Activated T-helper 1 cell treated with anti-CD3 and anti-CD28 coated beads, Interleukin-2, amount 50 U/mL, for 16 hours (primary cell): ENCODE measurements around the gene TBC1D13.
A peak's percentile ranks its signal among the peaks of the same experiment; 100 is the strongest.
"Not testable (repeated sequence)": the region's sequence is repeated elsewhere in the genome, so short reads cannot be mapped to it uniquely, and the experiment has no call there.

Experiments
- DNase-seq, 2 donors: peaks; one replicate each; pipeline ENCODE4 v3.0.0-alpha.2; 2020; ENCODE audit warnings: low read depth in 1 of 2, low spot score in 1 of 2

TBC1D13 gene, protein sequence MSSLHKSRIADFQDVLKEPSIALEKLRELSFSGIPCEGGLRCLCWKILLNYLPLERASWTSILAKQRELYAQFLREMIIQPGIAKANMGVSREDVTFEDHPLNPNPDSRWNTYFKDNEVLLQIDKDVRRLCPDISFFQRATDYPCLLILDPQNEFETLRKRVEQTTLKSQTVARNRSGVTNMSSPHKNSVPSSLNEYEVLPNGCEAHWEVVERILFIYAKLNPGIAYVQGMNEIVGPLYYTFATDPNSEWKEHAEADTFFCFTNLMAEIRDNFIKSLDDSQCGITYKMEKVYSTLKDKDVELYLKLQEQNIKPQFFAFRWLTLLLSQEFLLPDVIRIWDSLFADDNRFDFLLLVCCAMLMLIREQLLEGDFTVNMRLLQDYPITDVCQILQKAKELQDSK

DNA sequence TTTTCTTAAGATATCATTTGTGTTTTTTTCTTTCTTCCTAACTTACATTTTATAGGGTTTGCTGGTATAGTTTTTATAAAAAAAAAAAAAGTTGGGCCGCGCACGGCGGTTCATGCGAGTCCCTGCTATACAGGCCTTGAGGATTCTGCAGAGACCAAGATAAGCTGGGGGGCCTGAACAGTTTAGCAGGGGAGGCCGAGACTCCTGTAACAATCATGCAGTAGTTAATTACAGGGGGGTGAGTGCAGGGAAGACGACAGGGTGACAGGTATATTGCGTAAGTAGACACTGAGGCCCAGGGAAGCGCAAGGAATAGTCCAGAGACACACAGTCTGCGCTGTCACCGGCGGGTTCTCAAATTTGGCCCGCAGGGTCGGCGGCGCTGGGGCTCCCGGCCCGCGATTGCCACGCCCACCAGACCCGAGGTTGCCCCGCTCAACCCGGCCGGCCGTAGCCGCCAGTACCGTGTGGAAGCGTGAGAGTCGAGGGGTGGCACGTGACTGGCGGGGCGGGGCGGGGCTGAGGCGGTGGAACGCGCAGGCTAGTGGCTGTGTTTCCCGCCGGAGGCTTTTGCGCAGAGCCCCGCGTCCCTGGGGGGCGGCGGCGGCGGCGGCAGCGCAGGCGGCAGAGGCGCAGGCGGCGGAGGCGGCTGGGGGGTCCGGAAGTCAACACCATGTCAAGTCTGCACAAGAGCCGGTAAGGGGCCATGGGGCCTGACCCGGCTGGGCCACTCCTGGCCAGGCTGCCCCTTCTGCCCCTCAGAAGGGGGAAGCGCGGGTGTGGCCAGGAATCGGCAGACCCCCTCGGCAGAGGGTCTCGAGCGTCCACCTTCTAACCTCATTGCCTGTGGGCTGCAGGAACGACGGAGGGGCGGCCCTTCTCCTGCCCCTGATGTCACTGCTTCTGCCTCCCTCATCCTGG is at the start of gene TBC1D13:
TBC1D13 (plus strand) TSS at position 573 of the 921 bp plus-strand sequence; CDS start at position 674, 101 bp downstream.
- DNase-seq, result peak; percentile 82 to 85

DNA sequence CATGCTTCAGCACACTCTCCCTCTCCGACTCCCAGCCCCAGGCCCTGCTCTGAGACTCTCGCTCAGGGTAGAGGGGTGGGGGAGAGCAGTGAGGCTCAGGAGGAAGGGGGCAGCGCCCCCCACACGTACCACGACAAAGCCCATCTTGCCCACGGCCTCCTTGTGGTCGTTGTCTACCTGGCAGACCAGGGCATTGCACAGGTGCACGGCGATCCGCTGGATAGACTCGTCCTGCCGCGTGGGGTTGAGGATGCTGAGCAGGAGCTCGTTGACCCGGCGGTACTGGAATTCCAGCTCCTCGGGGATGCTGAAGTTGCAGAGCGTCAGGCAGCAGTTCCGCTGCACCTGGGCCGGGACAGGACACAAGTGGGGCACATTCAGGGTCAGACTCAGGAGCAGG is 44.7 kb upstream of the TBC1D13 start:
- DNase-seq, result no peak

DNA sequence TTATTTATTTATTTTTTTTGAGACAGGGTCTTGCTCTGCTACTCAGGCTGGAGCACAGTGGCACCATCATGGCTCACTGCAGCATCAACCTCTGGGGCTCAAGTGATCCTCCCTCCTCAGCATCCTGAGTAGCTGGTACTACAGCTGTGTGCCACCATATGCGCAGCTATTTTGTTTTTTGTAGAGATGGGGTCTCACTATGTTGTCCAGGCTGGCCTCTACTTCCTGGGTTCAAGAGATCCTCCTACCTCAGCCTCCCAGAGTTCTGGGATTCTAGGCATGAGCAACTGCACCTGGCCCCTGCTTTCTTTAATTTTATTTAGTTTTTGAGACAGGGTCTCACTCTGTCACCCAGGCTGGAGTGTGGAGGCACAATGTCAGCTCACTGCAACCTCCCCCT is 43.6 kb upstream of the TBC1D13 start:
- no peak for DNase-seq

DNA sequence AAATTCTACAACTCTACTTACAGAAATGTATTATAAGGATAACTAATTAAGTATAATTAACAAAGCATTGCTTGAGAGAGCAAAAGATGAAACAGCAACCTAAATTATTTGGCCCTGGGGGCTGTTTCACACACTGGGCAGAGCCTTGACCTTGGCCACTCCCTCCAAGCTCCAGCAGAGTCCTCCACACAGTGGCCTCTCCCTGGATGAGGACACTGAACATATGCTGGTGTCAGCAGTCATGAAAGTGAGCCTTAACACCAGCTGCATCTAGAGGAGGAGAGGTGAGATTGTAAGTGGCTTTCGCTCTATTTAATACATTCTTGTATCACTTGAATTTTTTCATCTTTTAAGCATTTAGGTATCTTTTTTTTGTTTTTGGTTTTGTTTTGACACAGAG is 39.8 kb upstream of the TBC1D13 start:
- DNase-seq, result no peak

DNA sequence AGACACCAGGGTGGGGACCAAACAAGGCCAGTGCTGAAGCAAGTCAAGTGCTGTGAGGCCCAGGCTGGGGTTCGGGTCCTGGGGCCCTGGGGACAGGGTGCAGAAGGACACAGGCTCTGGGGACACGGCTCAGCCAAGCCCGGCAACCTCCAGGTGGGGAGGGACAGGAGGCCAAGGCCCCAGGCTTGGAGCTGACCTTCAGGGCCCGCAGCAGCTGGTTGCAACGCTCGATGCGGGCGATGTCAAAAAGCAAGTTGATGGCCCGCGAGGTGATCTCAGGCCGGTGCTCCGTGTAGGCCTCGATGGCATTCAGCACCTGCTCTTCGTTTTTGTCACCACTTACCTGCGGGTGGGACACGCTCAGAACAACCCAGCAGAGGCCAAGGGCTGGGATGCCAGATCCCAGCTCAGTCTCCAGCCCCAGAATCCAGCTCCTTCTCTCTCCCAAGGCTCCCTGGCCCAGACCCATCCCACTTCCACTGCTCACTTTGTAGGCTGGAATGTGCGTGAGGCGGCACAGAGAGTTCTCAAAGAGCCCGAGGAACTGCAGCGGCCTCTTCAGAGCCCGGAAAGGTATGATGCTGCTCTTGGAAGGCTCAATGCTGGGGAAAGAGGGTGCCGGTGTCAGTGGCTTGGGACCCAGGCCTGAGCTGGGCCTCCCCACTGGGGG is 36.0 kb upstream of the TBC1D13 start:
- no peak for DNase-seq

DNA sequence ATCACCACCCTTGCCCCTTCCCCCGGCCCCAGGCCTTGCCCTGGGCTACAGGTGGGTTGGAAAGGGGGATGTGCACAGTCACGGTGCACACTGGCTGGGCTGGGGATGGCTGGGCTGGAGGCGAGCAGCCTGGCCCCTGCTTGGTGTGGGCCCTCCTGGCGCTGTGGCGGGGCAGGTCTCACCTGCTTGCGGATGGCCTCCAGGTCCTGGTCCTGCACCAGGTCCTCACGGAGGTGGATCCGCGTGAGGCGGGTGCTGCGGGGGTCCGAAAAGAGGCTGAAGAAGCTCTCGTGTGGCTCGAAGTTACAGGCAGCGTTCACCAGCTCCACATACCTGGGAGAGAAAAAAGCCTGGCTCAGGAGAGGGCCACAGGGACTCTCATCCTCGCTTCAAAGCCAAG is 33.4 kb upstream of the TBC1D13 start:
- no peak for DNase-seq

DNA sequence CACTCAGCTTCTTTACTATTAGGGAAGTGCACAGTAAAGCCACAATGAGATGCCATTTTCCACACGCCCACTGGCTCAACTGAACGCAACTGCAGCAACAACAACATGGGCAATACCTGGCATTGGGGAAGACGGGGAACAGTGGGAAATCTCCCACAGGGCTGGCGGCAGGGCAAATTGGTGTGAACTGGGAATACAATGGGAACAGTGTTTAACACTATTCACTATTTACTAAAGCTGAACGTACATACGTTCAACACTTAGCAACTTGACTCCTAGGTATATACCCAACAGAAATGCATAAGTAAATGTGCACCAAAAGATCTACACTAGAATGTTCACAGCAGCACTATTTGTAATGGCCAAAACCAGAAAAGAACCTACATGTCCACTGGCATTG is 29.5 kb upstream of the TBC1D13 start:
- DNase-seq, result no peak

DNA sequence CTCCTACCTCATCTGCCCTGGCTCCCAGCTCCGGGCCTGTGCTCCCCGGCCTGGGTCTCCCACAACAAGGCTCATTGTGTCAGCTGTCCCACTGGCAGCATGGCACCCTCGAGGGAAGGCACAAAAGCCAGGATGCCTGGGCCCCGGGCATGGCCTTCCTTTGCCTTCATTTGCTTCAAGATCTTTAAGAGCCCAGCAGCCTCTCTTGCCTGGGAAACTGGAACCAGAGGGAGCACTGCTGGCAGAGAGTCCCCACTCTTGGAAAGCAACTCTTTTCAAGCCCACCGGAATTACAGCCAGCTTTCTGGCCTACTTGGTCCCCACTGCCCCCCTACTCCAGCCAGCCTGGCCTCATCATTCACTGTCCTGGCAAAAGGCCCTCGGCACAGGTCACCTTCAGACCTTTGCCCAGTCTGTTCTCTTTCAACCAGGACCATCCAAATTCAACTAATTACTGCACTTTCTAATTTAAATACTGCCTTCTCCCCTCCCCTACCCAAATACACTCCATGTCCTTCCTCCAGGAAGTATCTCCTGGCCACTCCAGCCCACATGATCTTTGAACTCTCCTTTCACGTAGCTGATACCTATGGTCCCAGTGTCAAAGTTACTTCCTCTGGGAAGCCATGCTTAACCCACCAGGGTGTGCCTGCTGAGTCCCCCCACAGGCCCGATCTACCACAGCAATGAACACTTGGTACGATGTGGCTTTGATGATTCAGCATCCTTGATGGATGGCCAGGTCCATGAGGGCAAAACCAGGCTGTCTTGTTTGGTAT is 24.2 kb upstream of the TBC1D13 start:
- DNase-seq, result no peak

DNA sequence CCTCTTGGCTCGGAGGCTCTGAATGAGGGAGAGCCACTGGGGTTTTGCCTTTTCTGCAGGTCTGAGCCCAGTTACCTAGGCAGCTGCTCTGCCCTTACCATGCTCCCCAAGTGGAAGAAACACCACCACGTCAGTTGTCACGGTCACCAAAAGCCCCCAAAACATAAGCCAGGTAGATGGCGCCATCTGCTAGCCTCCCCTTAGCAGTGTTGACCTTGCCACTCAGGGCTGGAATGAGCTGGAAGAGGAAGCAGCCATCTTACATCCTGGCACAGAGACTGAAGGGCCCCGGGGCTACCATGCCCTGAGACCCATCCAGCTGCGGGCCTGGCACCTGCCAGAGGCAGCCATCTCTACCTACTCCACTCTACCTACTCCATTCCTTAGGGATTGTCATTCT is 22.7 kb upstream of the TBC1D13 start:
- no peak for DNase-seq

DNA sequence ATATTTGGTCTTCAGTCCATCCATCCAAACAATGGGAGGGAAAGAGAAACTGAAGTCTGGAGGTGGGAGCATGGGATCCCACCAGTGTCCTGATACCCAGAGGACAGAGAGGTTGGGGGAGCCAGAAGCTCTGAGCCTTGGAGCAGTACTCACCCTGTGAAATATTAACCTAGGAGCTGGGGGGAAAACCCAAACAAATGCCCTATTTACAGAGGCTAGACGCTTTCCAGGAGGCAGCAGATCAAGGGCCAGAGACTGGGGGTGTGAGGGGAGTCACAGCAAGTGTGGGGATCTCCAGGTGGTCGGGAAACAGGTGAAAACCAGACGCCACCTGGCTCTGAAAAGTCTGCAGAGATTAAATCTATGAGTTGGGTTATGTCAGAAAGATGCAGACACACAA is 21.6 kb upstream of the TBC1D13 start:
- no peak for DNase-seq

DNA sequence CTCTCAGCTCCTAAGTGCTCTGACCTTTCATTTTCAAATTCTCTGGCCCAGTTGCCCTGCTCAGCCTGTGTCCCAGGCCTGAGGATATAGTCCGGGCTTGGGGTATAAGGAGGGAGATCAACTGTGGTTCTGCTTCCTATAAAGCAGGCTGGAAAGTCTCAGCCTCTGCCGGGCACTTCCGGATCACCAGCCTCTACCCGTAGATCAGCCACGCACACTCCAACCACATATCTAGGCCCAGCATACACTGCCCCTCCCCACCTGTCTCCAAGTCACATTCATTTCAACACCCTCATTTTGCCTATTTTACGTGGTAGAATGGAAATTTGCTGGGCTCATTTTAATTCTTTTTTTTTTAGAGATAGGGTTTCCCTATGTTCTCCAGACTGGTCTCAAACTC is 18.4 kb upstream of the TBC1D13 start:
- no peak for DNase-seq

DNA sequence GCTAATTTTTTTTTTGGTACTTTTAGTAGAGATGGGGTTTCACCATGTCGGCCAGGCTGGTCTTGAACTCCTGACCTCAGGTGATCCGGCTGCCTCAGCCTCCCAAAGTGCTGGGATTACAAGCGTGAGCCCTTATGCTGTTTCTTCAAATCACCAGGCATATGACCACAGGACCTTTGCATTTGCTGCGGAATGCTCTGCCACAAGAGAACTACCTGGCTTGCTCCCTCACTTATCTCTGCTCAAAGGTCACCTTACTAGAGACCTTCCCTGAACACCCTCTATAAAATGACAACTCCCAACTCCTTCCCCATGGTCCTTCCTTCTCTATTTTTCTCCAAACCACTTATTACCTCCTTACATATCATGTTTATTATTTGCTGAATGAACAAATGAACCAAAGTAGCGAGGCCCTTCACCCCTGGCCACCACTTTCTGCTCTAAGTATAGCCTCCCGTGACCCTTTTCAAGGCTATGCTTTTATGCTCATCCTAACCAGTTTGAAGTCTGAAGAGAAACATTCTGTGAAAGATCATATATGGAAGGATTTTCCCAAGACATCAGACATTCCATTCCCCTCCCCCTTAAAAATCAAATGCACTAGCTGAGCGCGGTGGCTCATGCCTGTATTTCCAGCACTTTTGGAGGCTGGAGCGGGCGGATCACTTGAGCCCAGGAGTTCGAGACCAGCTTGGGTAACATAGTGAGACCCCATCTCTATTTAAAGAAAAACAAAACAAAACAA is 16.6 kb upstream of the TBC1D13 start:
- DNase-seq, result no peak

DNA sequence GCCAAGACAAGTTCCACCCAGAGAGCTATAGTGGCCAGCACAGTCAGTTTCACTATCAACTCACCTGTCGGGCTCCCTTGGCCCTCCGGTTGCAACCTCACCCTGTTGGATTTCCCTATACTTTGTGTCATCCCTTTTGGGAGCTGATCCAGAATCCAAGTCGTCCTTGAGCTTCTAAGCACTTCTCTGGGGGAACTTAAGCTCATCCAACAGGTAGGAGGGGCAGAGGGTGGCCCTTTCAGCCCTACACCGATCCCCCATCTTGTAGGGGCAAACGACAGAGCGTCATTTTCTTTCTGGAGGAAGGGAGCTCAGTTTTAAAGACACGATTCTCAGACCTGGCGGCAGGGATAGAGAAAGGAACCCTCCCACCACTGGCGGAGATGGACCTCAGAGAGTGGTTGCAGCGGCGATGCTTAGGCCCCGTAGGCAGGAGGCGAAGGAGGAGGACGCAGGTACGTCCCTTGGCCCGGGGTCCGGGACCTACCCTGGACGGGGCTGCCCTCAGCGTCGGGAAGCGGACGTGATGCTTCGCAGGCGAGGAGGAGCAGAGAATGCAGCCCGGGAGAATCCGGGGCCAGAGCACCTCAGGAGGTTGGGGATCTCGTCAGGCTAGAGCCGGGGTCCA is 15.8 kb upstream of the TBC1D13 start:
- peak in 1 of 2 donors; percentile 7 for DNase-seq

DNA sequence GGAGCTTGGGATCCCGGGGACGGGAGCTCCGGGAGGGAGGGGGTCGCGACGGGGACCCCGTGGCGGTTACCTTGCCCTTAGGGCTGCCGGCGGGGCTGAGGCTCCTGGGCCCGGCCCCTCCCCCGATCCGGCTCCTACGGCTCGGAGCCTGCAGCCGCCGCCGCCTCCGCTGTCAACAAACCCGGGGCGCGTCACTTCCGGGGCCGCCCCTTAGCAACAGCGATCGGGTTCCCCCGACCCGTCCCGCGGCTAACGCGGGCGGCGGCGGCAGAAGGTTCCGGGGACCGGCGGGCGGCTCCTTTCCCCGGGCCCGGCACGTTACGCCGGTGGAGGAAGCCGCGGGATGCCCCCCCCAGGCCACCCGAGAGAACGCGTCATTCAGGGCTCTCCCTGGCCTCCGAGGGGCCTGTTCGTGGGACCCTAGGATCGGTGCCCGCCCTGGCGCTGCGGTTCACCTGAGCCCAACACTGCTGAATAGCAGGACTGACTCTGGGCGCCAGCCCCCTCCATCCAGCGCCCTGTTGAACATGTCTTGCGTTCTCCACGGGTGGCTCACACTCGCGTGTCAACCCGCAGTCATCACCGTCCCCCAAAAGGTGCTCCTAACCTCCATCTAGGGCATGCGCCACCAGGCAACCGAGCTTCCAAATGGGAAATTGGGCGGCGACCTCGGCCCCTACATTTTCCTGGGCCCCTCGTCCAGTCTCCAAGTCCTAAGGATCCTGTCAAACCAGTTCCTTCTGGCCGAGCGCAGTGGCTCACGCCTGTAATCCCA is 15.1 kb upstream of the TBC1D13 start, which contains the start of gene ZER1:
ZER1 (minus strand) TSS at position 183 of the 775 bp plus-strand sequence. CDS start 16,362 bp downstream, outside the sequence.
- DNase-seq, result peak; percentile 90 to 91

DNA sequence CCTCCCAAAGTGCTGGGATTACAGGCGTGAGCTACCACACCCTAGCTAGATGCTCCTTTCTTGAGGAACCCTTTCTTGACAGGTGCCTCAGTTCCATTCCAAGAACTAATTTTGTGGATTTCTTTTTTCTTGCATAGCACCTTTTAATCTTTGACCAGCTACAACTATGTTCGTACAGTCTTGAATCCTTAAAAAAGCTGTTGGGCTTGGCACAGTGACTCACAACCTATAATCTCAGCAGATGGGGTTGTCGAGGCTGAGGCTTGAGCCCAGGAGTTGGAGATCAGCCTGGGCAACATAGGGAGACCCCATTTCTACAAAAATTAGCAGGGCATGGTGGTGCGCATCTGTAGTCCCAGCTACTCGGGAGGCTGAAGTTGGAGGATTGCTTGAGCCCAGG is 14.0 kb upstream of the TBC1D13 start:
- no peak for DNase-seq

DNA sequence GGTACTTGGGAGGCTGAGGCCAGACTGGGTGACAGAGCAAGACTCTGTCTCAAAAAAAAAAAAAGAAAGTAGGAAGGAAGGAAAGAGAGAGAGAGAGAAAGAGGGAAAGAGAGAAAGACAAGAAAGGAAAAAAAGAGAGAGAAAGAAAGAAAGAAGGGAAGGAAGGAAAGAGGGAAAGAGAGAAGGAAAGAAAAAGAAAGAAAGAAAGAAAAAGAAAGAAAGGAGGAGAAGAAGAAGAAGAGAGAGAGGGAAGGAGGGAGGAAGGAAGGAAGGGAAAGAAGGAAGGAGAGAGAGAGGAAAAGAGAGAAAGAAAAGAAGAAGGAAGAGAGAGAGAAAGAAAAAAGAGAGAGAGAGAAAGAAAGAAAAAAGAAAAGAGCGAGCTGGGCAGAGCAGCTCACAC is 12.2 kb upstream of the TBC1D13 start:
- no peak for DNase-seq

DNA sequence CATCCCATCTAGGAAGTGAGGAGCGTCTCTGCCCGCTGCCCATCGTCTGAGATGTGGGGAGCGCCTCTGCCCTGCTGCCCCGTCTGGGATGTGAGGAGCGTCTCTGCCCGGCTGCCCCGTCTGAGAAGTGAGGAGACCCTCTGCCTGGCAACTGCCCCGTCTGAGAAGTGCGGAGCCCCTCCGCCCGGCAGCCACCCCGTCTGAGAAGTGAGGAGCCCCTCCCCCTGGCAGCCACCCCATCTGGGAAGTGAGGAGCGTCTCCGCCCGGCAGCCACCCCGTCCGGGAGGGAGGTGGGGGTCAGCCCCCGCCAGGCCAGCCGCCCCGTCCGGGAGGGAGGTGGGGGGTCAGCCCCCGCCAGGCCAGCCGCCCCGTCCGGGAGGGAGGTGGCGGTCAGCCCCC is 7.0 kb upstream of the TBC1D13 start:
- not testable (repeated sequence) for DNase-seq

DNA sequence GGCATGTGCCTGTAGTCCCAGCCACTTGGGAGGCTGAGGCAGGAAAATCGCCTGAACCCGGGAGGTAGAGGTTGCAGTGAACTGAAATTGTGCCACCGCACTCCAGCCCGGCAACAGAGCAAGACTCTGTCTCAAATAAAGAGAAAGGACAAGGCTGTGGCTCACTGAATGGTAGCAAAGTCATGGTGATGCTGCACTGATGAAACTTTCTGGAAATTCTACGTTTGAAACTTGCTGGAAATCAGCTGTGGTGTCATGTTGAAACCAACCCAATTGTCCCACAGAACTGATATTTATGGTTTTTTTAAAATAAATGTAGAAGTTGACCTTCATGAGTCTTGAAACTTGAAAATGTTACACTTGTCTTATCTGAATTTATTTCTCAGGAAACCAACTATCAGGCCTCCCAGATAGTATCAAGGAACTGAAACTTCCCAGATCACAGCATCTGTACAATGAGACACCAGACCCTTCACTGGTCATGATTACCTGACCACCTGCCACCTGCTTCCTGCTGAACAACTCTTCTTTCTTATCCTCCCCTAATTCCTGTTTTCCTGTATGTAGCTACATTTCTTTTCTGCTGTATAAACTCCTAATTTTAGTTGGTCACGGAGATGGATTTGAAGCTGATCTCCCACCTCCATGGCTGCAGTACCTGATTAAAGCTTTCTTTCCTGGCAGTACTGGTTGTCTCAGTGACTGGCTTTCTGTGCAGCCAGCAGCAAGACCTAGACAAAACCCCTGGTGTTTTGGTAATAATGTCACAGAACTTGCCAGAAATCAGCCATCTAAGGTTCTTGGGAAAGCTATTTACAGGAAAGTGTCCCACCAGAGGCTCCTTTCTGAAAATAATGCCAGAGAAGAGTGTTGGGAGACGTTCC is 5.6 kb upstream of the TBC1D13 start:
- no peak for DNase-seq
